Breast epithelium (tissue), 4 donors: ENCODE data around the gene CXCL14. TPM values are rescaled to one million over a fixed set of nuclear protein-coding genes. Genes with fewer than 3 reads are reported as not detected.

Source experiments
- DNase-seq, 2 donors: peaks; one replicate each; pipeline ENCODE4 v3.0.0-alpha.2; 2019; ENCODE audit warnings: low spot score in 2 of 2
- H3K27ac ChIP-seq, 2 donors: fragments of 200-600 bp; sonication (generic) in 1 of 2; one replicate each; pipeline ENCODE4 v1.5.1; 2016 to 2019; ENCODE audit warnings: mild to moderate bottlenecking in 1 of 2
- H3K27me3 ChIP-seq, 2 donors: fragments of 200-600 bp; sonication (generic) in 1 of 2; one replicate each; pipeline versions ENCODE4 v1.5.1 to v1.6.0; 2017 to 2019; ENCODE audit warnings: control low read depth in 1 of 2, mild to moderate bottlenecking in 1 of 2
- H3K36me3 ChIP-seq: fragments of 200-600 bp; one replicate; pipeline ENCODE4 v1.5.1; 2019
- H3K4me1 ChIP-seq, 2 donors: fragments of 200-600 bp; sonication (generic); one replicate each; pipeline ENCODE4 v1.5.1; 2016 to 2019; ENCODE audit warnings: control low read depth in 1 of 2
- H3K4me3 ChIP-seq, 3 donors: fragments of 200-600 bp; sonication (generic); 1 replicate in 2 of 3; 2 replicates in 1 of 3; pipeline ENCODE4 v1.5.1; 2016 to 2019; ENCODE audit warnings: mild to moderate bottlenecking in 3 of 3, moderate library complexity in 2 of 3
- H3K9me3 ChIP-seq, 2 donors: fragments of 200-600 bp; sonication (generic) in 1 of 2; one replicate each; pipeline ENCODE4 v1.5.1; 2016 to 2019; ENCODE audit warnings: control low read depth in 1 of 2
- POLR2A ChIP-seq: fragments of 450-650 bp; IDR thresholded peaks from one replicate; pipeline ENCODE4 v1.6.1; 2016; ENCODE audit warnings: antibody characterized with exemption, mild to moderate bottlenecking, moderate library complexity
- POLR2AphosphoS5 ChIP-seq, 3 donors: sonication (generic); formaldehyde crosslinking; IDR thresholded peaks; one replicate each; pipeline ENCODE4 v1.6.1; 2017; ENCODE audit warnings: antibody characterized with exemption in 3 of 3
- intact Hi-C: fragments of 100-400 bp; cut with DNase I; formaldehyde crosslinking; loops from one replicate; pipeline ENCODE4 v1.15.1; 2023; ENCODE audit warnings: low total_unique reads
- total RNA-seq, 3 donors: library from RNA; depleted of rRNA; stranded (reverse); fragments of >200 nt; gene quantifications; one replicate each; pipeline ENCODE4 v1.1.0, GENCODE V29; 2016
- TF ChIP-seq, protein P1 (sequence below), 3 donors: fragments of 450-650 bp; IDR thresholded peaks; one replicate each; pipeline ENCODE4 v1.5.1; 2016 to 2017; ENCODE audit warnings: antibody characterized with exemption in 3 of 3, mild to moderate bottlenecking in 3 of 3, moderate library complexity in 3 of 3

The CXCL14 gene
- total RNA-seq, 3 donors from 2014 or later, result 45.5 to 1,054 (median 46.9) TPM

DNA sequence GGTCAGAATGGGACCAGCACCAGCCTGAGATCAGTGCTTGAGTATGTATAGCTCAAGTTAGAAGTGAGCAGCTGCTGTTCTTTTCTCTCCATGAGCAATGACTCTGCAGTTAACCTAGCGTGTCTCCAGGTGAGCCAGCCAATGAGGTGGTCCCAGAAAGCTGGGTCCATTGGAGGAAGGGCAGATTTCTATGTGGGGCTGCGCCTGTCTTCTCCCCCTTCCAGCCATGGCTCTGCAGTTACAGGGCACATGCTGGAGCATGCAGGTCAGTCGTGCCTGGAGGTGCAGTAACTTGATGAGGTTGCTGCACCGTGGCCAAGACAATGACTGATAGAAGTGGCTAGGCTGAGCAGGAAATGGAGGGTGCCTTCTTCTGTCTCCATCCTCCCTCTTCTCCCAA is 29.6 kb upstream of the CXCL14 start:
- intact Hi-C loops, result no loop called here
- TF ChIP-seq POLR2A, result no peak
- TF ChIP-seq, protein P1, sequence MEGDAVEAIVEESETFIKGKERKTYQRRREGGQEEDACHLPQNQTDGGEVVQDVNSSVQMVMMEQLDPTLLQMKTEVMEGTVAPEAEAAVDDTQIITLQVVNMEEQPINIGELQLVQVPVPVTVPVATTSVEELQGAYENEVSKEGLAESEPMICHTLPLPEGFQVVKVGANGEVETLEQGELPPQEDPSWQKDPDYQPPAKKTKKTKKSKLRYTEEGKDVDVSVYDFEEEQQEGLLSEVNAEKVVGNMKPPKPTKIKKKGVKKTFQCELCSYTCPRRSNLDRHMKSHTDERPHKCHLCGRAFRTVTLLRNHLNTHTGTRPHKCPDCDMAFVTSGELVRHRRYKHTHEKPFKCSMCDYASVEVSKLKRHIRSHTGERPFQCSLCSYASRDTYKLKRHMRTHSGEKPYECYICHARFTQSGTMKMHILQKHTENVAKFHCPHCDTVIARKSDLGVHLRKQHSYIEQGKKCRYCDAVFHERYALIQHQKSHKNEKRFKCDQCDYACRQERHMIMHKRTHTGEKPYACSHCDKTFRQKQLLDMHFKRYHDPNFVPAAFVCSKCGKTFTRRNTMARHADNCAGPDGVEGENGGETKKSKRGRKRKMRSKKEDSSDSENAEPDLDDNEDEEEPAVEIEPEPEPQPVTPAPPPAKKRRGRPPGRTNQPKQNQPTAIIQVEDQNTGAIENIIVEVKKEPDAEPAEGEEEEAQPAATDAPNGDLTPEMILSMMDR (IDR thresholded peaks at IDR 0.05), result no peak
- no peak for TF ChIP-seq POLR2AphosphoS5 (IDR thresholded peaks at IDR 0.05)
- no peaks in the 10 kb centered on the region for H3K9me3 ChIP-seq
- no peaks in the 10 kb centered on the region for H3K4me1 ChIP-seq
- H3K27ac ChIP-seq, result peak overlapping the region in 1 of 2 donors; percentile 38
- H3K4me3 ChIP-seq, result no peak overlapping the region
- DNase-seq, result no peak
- H3K27me3 ChIP-seq, result no peaks in the 10 kb centered on the region
- no peaks in the 10 kb centered on the region for H3K36me3 ChIP-seq

DNA sequence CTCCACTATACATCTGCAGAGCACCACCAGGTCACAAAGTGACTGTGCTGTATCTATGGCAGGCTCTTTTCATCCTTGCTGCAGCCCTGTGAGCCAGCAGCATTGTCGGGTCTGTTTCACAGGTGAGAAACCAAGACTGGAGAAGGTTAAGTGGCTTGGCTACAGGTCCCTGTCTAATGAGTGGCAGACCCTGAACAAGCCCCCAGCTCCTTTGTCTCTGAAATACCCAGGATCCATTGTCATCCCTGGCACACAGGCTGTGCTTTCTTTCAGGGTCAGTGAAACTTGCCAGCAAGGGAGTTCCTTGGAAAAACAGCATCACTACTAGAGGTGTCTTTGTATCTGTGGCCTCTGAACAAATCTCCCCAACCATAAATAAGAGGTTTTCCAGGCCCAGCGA is 27.6 kb upstream of the CXCL14 start:
- H3K4me1 ChIP-seq, result no peaks in the 10 kb centered on the region

DNA sequence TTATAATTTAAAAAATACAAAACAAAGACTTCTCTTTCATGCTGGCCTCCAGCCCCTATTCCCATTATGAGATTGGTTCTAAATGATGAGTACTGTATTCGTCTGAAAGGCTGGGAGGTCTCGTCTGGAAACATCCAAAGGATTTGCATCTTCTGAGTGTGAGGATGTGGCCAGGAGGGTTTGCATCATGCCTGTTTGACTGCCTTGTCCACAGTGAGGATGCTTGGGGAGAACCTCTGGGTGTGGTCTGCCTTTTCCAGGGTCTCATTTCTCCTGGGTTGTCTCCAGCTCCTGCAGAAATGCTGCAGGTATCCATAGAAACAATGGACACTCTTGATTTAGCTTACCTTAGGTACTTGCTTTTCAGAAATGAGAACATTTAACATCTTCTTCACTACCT is 26.4 kb upstream of the CXCL14 start:
- H3K4me1 ChIP-seq, result no peaks in the 10 kb centered on the region
- DNase-seq, result peak in 1 of 2 donors; percentile 3
- intact Hi-C loops, result no loop called here
- H3K36me3 ChIP-seq, result no peaks in the 10 kb centered on the region
- no peaks in the 10 kb centered on the region for H3K9me3 ChIP-seq
- no peak overlapping the region for H3K4me3 ChIP-seq
- no peak overlapping the region for H3K27ac ChIP-seq
- TF ChIP-seq, protein P1 (IDR thresholded peaks at IDR 0.05), result no peak
- TF ChIP-seq POLR2AphosphoS5 (IDR thresholded peaks at IDR 0.05) (no peak), POLR2A (no peak)
- no peaks in the 10 kb centered on the region for H3K27me3 ChIP-seq

More for the DNA sequence above, 27.6 kb upstream of the CXCL14 start:
- no peak for TF ChIP-seq POLR2AphosphoS5 (IDR thresholded peaks at IDR 0.05)
- TF ChIP-seq, protein P1 (IDR thresholded peaks at IDR 0.05), result no peak
- TF ChIP-seq POLR2A, result no peak
- Histone ChIP-seq H3K27me3 (no peaks in the 10 kb centered on the region), H3K4me3 (no peak overlapping the region), H3K36me3 (no peaks in the 10 kb centered on the region), H3K9me3 (no peaks in the 10 kb centered on the region), H3K27ac (peak overlapping the region in 1 of 2 donors; percentile 32)
- intact Hi-C loops, result no loop called here
- DNase-seq, result peak in 1 of 2 donors; percentile 13

DNA sequence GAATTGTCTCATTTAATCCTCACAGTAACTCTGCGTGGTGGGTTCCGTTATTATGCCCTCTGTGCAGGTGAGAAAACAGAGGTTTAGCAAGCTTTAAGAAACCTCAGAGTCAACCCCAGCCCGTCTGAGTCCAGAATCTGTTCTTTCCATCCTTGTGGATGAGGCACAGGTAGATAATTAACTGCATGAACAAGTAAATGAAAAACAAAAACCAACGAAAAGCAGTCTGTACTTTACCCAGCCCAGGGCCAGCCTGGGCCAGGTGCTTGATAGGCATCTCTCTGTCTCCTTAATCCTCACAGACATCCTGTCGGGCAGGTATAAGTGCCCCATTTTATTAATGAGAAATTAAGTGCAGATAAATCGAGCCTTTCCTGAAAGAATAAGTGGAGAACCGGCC is 25.3 kb upstream of the CXCL14 start:
- TF ChIP-seq POLR2A (no peak), POLR2AphosphoS5 (IDR thresholded peaks at IDR 0.05) (no peak)
- TF ChIP-seq, protein P1 (IDR thresholded peaks at IDR 0.05), result no peak
- intact Hi-C loops, result no loop called here

DNA sequence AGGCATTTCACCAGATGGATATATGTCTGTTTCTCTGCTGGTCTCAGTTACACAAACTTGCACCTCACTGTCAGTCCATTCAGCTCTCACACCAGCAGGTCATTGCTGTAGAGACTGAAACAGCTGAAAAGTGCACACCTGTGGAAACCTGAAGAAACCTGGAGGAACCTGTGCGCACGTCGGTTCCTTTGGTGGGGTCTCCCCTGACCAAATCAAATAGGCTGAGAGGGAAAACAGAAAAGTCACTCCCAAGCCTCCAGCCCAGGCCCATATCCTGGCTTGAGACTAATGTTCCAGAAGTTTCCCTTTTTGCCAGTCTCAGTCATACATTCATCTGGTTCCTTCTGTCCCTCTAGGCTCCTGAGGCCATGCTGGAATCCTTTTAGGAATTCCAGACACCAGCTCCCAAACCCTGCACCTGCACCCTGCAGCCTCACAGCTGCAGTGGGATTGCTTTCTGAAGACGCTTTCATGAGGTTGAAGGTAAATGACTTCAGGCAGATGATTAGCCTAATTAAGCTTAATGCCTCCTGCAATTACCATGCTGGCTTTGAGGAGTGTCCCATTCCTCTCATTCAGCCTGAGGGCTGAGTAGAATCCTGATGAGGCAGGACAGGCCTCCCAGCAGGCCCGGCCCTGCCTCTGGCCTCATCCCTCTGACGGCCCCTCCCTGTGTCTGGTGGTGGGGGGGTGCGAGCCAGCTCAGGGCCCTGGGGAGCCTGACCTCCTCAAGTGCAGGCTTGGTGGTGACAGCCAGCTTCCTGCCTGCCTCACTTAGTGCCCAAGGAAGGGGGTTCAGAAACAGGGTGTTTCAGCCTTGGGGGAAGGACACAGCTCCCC is 24.3 kb upstream of the CXCL14 start:
- TF ChIP-seq POLR2A (no peak), POLR2AphosphoS5 (IDR thresholded peaks at IDR 0.05) (no peak)
- TF ChIP-seq, protein P1 (IDR thresholded peaks at IDR 0.05), result no peak
- H3K4me1 ChIP-seq, result no peaks in the 10 kb centered on the region
- no peak overlapping the region for H3K27ac ChIP-seq
- intact Hi-C loops, result no loop called here
- no peaks in the 10 kb centered on the region for H3K36me3 ChIP-seq
- peak in 1 of 2 donors; percentile 10 for DNase-seq
- no peaks in the 10 kb centered on the region for H3K27me3 ChIP-seq
- no peaks in the 10 kb centered on the region for H3K9me3 ChIP-seq
- no peak overlapping the region for H3K4me3 ChIP-seq

More for the DNA sequence above, 25.3 kb upstream of the CXCL14 start:
- Histone ChIP-seq H3K36me3 (no peaks in the 10 kb centered on the region), H3K27me3 (no peaks in the 10 kb centered on the region), H3K4me3 (no peak overlapping the region), H3K27ac (no peak overlapping the region), H3K9me3 (no peaks in the 10 kb centered on the region), H3K4me1 (no peaks in the 10 kb centered on the region)
- DNase-seq, result no peak
